GM20000 (cell line): ENCODE results near the gene DUOXA2.
A peak's percentile ranks its signal among the peaks of the same experiment; 100 is the strongest.

Source experiments
- DNase-seq: peaks from one replicate; pipeline ENCODE4 v3.0.0; 2012; ENCODE audit warnings: low spot score
- CTCF ChIP-seq: IDR thresholded peaks from 2 replicates; pipeline ENCODE4 v1.5.1; 2012; ENCODE audit warnings: mild to moderate bottlenecking, control low read depth; ENCODE audit errors: extremely low read depth, missing control alignments

The DUOXA2 gene

GRCh38 chr15:45136378-45136764 is 22.2 kb downstream of the DUOXA2 start:
- DNase-seq, result no peak
- peak; percentile 35 for TF ChIP-seq CTCF

GRCh38 chr15:45137703-45138102 is 23.6 kb downstream of the DUOXA2 start:
- no peak for TF ChIP-seq CTCF
- no peak for DNase-seq

- no peak for TF ChIP-seq CTCF
- DNase-seq, result no peak
These were observed 25.0 kb downstream of the DUOXA2 start for GRCh38 chr15:45138814-45139765.

GRCh38 chr15:45139770-45140169 is 25.6 kb downstream of the DUOXA2 start:
- no peak for DNase-seq
- TF ChIP-seq CTCF, result no peak

GRCh38 chr15:45140557-45141250 is 26.6 kb downstream of the DUOXA2 start:
- no peak for TF ChIP-seq CTCF
- no peak for DNase-seq

GRCh38 chr15:45141386-45141785 is 27.3 kb downstream of the DUOXA2 start:
- TF ChIP-seq CTCF, result no peak
- DNase-seq, result no peak

- DNase-seq, result no peak
- no peak for TF ChIP-seq CTCF
These were observed 28.9 kb downstream of the DUOXA2 start for GRCh38 chr15:45143056-45143455.
